Neutrophil (primary cell): ENCODE results near the gene HADH.
"Not testable (repeated sequence)": the region's sequence is repeated elsewhere in the genome, so short reads cannot be mapped to it uniquely, and the experiment has no call there.

Experiments
- H3K27ac ChIP-seq: fragments of 200-600 bp; sonication (generic); 2 replicates; pipeline ENCODE4 v1.5.1; 2016; ENCODE audit warnings: mild to moderate bottlenecking, moderate library complexity
- H3K27me3 ChIP-seq: fragments of 200-600 bp; sonication (generic); 2 replicates; pipeline ENCODE4 v1.6.0; 2016; ENCODE audit warnings: mild to moderate bottlenecking
- H3K36me3 ChIP-seq: fragments of 200-600 bp; sonication (generic); 2 replicates; pipeline ENCODE4 v1.5.1; 2017
- H3K4me1 ChIP-seq, 2 experiments: fragments of 200-600 bp in 1 of 2; sonication (generic) in 1 of 2; 1 replicate in 1 of 2; 2 replicates in 1 of 2; pipeline versions ENCODE4 v1.5.1 to v1.6.1; 2013 to 2016; ENCODE audit warnings: low read depth in 1 of 2, low read length in 1 of 2, mild to moderate bottlenecking in 1 of 2, moderate library complexity in 1 of 2; ENCODE audit not compliant: control insufficient read depth in 1 of 2, insufficient read depth in 1 of 2
- H3K4me3 ChIP-seq, 2 experiments: fragments of 200-600 bp in 1 of 2; sonication (generic) in 1 of 2; 1 replicate in 1 of 2; 2 replicates in 1 of 2; pipeline ENCODE4 v1.5.1; 2013 to 2016; ENCODE audit warnings: low read depth in 1 of 2, low read length in 1 of 2, mild to moderate bottlenecking in 1 of 2, moderate library complexity in 1 of 2
- H3K9me3 ChIP-seq: fragments of 200-600 bp; sonication (generic); 2 replicates; pipeline ENCODE4 v1.5.1; 2016
- CTCF ChIP-seq: fragments of 200-600 bp; sonication (generic); IDR thresholded peaks from 2 replicates; pipeline ENCODE4 v1.5.1; 2016; ENCODE audit warnings: antibody characterized with exemption

Gene HADH

GRCh38 chr4:108005807-108006206, 16.1 kb downstream of the HADH start:
- Histone ChIP-seq H3K27me3 (no peaks in the 10 kb centered on the region), H3K4me1 (peaks cover 10 to 13% of the 10 kb centered on the region in 2 experiments), H3K36me3 (no peaks in the 10 kb centered on the region), H3K9me3 (no peaks in the 10 kb centered on the region), H3K27ac (no peak overlapping the region), H3K4me3 (no peak overlapping the region)
- TF ChIP-seq CTCF: no peak

GRCh38 chr4:108006361-108006760, 16.7 kb downstream of the HADH start:
- H3K4me3 ChIP-seq: no peak overlapping the region
- no peak for TF ChIP-seq CTCF
- H3K27ac ChIP-seq: no peak overlapping the region
- no peaks in the 10 kb centered on the region for H3K36me3 ChIP-seq
- no peaks in the 10 kb centered on the region for H3K27me3 ChIP-seq
- H3K9me3 ChIP-seq: no peaks in the 10 kb centered on the region
- peaks cover 10 to 13% of the 10 kb centered on the region in 2 experiments for H3K4me1 ChIP-seq

GRCh38 chr4:108007984-108008383, 18.3 kb downstream of the HADH start:
- no peaks in the 10 kb centered on the region for H3K27me3 ChIP-seq
- peaks cover 10 to 13% of the 10 kb centered on the region in 2 experiments for H3K4me1 ChIP-seq
- no peak for TF ChIP-seq CTCF
- no peaks in the 10 kb centered on the region for H3K9me3 ChIP-seq
- H3K36me3 ChIP-seq: no peaks in the 10 kb centered on the region
- no peak overlapping the region for H3K27ac ChIP-seq
- H3K4me3 ChIP-seq: no peak overlapping the region

GRCh38 chr4:108008721-108009120, 19.0 kb downstream of the HADH start:
- peaks cover 10 to 13% of the 10 kb centered on the region in 2 experiments for H3K4me1 ChIP-seq
- no peak overlapping the region for H3K4me3 ChIP-seq
- no peak for TF ChIP-seq CTCF
- no peak overlapping the region for H3K27ac ChIP-seq
- H3K9me3 ChIP-seq: no peaks in the 10 kb centered on the region
- no peaks in the 10 kb centered on the region for H3K27me3 ChIP-seq
- H3K36me3 ChIP-seq: no peaks in the 10 kb centered on the region

GRCh38 chr4:108010167-108010566, 20.5 kb downstream of the HADH start:
- Histone ChIP-seq H3K4me3 (no peak overlapping the region), H3K9me3 (no peaks in the 10 kb centered on the region), H3K27ac (no peak overlapping the region), H3K4me1 (peaks cover 10 to 13% of the 10 kb centered on the region in 2 experiments), H3K27me3 (no peaks in the 10 kb centered on the region), H3K36me3 (no peaks in the 10 kb centered on the region)
- no peak for TF ChIP-seq CTCF

- H3K27me3 ChIP-seq, H3K27ac ChIP-seq, H3K36me3 ChIP-seq, H3K9me3 ChIP-seq, H3K4me3 ChIP-seq: not testable (repeated sequence)
- peaks cover 10 to 13% of the 10 kb centered on the region in 2 experiments for H3K4me1 ChIP-seq
Observed at GRCh38 chr4:108012382-108012781, 22.7 kb downstream of the HADH start.
